Cortex of kidney (tissue), 1 donor: ENCODE measurements around the gene EPB41L1.

Experiments used
- DNase-seq: peaks from one replicate; lab custom pipeline; 2025; lab: John Stamatoyannopoulos, UW

EPB41L1 gene

GRCh38 chr20:36262440-36262839 is 107.9 kb downstream of the EPB41L1 start:
- DNase-seq: no peak

- no peak for DNase-seq
These were observed 110.1 kb downstream of the EPB41L1 start for GRCh38 chr20:36264426-36265246.

- DNase-seq: no peak
These were observed 111.6 kb downstream of the EPB41L1 start for GRCh38 chr20:36266189-36266588.

- no peak for DNase-seq
These were observed 113.3 kb downstream of the EPB41L1 start for GRCh38 chr20:36267605-36268381.

- DNase-seq: no peak
These were observed 114.2 kb downstream of the EPB41L1 start for GRCh38 chr20:36268440-36269342.

- no peak for DNase-seq
These were observed 115.0 kb downstream of the EPB41L1 start for GRCh38 chr20:36269507-36269906.

- DNase-seq: no peak
These were observed 116.5 kb downstream of the EPB41L1 start for GRCh38 chr20:36270744-36271638.

GRCh38 chr20:36271639-36272546 is 117.4 kb downstream of the EPB41L1 start:
- no peak for DNase-seq

GRCh38 chr20:36272547-36273220 is 118.1 kb downstream of the EPB41L1 start:
- DNase-seq: no peak

GRCh38 chr20:36273414-36274180 is 119.1 kb downstream of the EPB41L1 start:
- DNase-seq: no peak

GRCh38 chr20:36274181-36274841 is 119.8 kb downstream of the EPB41L1 start:
- no peak for DNase-seq

GRCh38 chr20:36275011-36275410 is 120.5 kb downstream of the EPB41L1 start:
- no peak for DNase-seq

- DNase-seq: no peak
These were observed 121.1 kb downstream of the EPB41L1 start for GRCh38 chr20:36275441-36276189.

GRCh38 chr20:36277546-36277945 is 123.0 kb downstream of the EPB41L1 start:
- DNase-seq: no peak

- no peak for DNase-seq
These were observed 124.8 kb downstream of the EPB41L1 start for GRCh38 chr20:36279362-36279761.

- DNase-seq: no peak
These were observed 125.2 kb downstream of the EPB41L1 start for GRCh38 chr20:36279776-36280175.

GRCh38 chr20:36281785-36282380 is 127.3 kb downstream of the EPB41L1 start:
- DNase-seq: no peak
